ENCODE results near the gene CTNNA3.

CTNNA3 gene

GRCh38 chr10:67114945-67115344, 581.0 kb downstream of the CTNNA3 start:
- no peak for DNase-seq (ENCODE audit: low read depth in 2 of 2)

DNA sequence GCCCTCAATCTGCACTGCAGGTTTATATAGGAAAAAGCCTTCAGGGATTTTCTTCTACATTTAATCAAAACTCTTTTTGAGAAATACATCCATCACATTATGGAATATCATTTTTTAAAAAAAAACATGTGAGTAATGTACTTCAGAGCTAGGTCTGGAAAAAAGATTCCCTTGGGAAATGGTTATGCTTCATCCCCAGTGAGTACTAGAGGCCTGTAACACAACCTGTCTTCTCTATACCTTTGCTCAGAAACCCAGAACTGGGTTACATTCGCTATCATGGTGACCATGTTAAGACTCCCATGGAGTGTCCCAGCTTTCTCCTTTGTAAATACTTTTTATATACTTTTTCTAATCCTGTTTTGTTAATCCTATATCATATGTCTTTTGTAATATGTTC, 583.2 kb downstream of the CTNNA3 start:
- no peak for DNase-seq (ENCODE audit: low read depth in 2 of 2)

- no peak for DNase-seq (ENCODE audit: low read depth in 2 of 2)
These were observed 585.7 kb downstream of the CTNNA3 start for GRCh38 chr10:67110286-67110685.

- DNase-seq (ENCODE audit: low read depth in 2 of 2), result no peak
These were observed 588.3 kb downstream of the CTNNA3 start for GRCh38 chr10:67107670-67108069.

DNA sequence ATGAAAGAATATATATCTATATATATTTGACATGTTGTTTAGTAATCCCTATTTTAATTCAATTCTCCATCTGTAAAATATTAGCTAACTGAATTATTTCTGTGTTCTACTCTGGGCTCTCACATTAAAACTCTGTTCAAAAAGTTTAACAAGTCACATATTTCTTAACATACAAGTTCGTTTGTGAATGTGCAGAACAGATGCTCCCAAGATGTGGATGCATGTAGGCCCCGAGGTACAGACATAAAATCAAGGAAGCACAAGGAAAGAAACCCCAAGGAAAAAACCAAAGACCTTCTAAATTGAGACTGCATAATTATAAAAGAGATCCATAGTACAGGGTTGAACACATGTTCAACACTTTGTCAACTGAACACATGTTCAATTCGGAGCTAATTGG, 595.0 kb downstream of the CTNNA3 start:
- DNase-seq (ENCODE audit: low read depth in 2 of 2), result no peak

DNA sequence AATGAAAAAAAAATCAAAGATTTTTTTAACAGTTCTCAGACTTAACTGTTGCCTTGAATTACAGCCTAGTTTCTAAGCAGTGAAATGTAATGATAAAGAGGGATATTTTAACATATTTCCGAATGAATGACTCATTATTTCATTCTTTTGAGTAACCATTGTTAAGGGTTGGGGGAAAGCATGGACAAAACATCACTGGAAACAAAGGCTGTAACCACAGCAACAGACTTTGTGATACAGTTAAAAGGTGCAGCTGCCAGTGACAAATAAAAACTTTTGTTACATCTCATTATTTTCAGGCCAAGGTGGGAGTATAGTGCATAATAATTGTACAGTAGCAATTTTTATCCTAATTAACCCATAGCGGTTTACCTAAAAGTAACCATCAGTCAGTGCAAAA, 597.5 kb downstream of the CTNNA3 start:
- no peak for DNase-seq (ENCODE audit: low read depth in 2 of 2)

DNA sequence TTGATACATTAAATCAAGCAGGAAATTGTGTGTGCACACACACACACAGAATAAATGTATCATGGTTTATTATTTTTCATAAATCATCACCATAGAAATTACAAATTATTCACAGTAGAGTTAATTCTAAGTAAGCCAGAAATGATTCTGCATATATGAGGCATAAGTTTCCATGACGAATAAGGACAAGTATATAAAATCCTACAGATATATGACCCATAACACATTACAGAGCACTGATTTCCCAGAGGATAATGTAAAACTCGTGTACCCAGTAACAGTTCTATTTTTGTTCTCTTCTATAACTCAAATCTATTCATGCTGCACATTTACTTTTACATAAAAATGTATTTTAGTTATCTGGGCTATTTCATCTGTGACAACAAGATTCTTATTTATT, 600.5 kb downstream of the CTNNA3 start:
- no peak for DNase-seq (ENCODE audit: low read depth in 2 of 2)

DNA sequence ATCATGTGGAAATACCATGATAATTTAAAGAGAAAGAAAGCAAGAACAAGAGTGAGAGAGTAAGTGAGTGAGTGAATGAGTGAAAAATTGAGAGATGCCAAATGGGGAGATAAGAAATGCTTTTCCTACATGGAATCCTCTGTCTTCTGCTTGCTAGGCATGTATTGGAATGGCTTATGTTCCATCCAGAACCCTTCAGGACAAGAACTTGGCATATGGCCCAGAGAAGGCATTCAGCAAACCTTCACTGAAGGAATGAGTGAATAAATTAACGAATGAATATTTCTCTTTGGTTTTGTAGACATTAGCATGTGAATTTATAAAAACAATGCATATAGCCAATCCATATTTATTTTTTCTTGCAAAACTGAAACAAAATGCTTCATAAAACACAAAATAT, 608.0 kb downstream of the CTNNA3 start:
- no peak for DNase-seq (ENCODE audit: low read depth in 2 of 2)

DNA sequence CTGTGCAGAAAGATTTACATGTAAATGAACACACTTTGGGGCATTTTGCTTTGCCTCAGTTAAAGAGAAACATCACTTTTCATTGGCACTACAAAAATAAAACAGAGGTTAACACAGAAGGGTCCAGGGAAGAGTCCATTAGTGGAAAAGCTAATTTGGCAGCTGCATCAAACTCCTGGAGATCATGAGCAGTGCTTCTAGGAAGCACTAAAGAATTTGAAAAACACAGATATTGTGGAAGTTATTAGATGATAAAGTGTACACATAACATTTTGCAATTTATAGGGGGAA, 608.9 kb downstream of the CTNNA3 start:
- no peak for DNase-seq (ENCODE audit: low read depth in 2 of 2)

GRCh38 chr10:67086327-67087134, 609.5 kb downstream of the CTNNA3 start:
- no peak for DNase-seq (ENCODE audit: low read depth in 2 of 2)

DNA sequence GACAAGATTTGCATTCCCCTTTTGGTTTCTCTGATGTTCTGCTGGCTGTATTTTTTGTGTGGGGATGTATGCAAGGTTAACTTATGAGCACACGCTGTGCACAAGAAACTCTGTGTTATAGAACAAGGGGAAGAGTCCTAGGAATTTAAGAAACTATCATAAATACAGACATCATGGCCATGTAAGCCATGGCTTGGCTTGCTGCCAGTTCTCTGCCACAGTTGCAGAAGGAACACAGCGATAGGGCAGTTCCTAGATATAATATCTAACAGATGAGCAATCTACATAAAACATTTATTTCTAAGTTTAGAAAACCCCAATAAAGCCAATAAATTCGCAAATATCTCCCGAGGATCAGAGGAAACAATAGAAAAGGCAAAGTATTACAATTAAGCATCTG, 616.9 kb downstream of the CTNNA3 start:
- DNase-seq (ENCODE audit: low read depth in 2 of 2), result no peak

DNA sequence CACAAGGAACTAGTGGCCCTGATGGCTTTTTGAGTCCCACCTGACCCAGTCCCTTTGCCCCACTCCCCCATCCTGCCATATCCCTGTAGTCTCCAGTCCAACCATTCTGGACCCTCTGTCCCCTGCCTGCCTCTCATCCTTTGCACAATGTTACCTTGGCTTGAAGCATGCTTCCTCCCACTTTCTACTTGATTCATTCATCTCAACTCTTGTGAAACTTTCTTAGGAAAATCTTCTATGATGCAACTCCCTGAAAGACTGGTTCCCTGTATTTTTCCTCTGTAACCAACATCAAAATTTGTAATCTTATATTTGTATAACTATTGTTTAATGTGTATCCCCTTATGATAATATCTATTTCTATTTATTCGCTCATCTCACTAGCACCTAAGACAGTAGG, 618.6 kb downstream of the CTNNA3 start:
- DNase-seq (ENCODE audit: low read depth in 2 of 2), result no peak

GRCh38 chr10:67076144-67076543, 619.9 kb downstream of the CTNNA3 start:
- DNase-seq (ENCODE audit: low read depth in 2 of 2), result no peak

DNA sequence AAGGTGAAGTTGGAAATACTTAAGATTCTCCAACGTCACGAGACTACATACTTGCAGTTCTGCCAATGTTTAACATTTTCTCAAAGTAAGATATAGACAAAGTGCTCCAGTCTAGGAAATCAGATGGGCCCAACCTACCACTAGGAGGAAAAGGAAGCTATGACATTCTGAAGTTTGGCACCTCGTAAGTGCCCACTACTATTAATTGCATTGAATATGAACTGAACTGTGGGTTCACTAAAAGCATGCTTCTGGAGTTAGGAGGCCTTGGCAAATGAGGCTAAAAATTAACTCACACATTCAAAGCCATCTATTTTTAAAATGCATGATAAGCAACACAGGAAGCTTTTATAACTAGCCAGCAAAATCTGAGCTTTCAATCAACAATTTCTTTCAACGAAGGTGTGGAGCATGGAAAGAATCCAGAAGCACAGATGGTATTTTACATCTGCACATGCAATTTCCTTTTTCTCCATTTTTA, 620.5 kb downstream of the CTNNA3 start:
- DNase-seq (ENCODE audit: low read depth in 2 of 2), result no peak

GRCh38 chr10:67072654-67073053, 623.3 kb downstream of the CTNNA3 start:
- no peak for DNase-seq (ENCODE audit: low read depth in 2 of 2)

DNA sequence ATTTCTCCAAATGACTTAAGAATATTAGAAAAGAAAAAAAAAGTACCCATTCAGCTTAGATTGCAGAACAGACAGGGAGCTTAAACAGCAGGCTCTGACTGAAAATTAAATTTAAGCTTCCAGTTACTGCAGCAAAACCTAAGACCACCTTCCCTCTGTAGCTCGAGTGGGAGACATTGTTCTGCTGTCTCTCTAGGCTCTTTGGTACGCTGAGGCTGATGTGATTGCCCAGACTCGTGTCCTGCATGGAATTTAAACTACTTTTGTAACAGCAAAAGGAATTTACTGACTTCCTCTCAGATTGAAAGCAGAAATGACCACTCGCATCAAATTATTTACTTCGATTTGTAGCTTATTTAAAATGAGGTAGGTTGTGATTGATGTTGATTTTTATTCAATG, 645.6 kb downstream of the CTNNA3 start:
- no peak for DNase-seq (ENCODE audit: low read depth in 2 of 2)

- DNase-seq (ENCODE audit: low read depth in 2 of 2), result no peak
These were observed 646.0 kb downstream of the CTNNA3 start for GRCh38 chr10:67049988-67050387.

GRCh38 chr10:67046507-67046906, 649.5 kb downstream of the CTNNA3 start:
- DNase-seq (ENCODE audit: low read depth in 2 of 2), result no peak

GRCh38 chr10:67045404-67045803, 650.6 kb downstream of the CTNNA3 start:
- no peak for DNase-seq (ENCODE audit: low read depth in 2 of 2)

- no peak for DNase-seq (ENCODE audit: low read depth in 2 of 2)
These were observed 653.0 kb downstream of the CTNNA3 start for GRCh38 chr10:67043041-67043440.

DNA sequence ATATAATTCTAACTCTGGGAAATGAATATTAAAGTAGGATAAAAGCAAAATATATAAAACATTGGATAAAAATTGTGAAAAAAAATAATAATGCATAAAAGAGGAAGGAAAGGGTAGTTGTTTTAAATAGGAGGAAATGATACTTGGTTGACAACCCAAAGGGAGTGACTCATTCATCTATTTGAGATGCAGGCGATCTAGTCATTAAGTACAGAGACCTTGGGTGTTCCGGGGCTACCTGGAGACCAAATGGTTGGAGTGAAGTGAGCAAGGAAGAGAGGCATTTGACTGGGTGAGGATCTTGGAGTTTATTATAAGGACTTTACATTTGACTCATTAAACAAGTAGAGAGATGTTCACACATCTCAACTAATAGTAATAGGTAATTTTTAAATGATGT, 659.2 kb downstream of the CTNNA3 start:
- no peak for DNase-seq (ENCODE audit: low read depth in 2 of 2)

DNA sequence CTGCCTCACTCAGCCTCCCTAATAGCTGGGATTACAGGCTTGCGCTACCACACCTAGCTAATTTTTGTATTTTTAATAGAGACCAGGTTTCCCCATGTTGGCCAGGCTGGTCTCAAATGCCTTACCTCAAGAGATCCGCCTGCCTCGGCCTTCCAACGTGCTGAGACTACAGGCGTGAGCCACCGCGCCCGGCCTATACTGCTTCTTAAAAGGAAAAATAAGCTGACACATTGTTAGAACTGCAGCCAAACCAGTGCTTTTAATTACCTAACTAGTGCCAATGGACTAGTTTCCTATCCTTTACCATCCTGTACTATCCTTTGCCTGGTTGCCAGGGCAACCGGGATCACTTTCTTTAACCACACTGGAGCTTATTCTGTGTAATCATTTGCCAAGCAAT, 662.1 kb downstream of the CTNNA3 start:
- no peak for DNase-seq (ENCODE audit: low read depth in 2 of 2)

GRCh38 chr10:67022099-67022498, 673.9 kb downstream of the CTNNA3 start:
- no peak for DNase-seq (ENCODE audit: low read depth in 2 of 2)

DNA sequence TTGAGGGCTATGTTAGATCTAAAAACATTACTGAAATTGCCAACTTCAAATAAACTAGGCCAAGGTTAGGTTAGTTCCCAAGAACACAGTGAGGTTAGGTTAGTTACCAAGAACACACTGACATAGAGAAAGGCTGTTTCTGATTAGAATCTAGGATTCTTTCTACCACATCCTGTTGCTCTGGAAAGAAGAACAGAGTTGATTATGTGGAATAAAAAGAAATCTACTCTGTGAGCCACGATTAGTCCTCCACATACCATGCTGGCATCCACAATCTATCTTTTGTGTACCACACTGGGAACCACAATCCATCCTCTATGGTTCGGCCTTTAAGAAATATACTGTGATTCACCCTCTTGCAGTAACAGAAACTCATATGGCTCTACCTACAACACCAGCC, 678.8 kb downstream of the CTNNA3 start:
- no peak for DNase-seq (ENCODE audit: low read depth in 2 of 2)
